ENCODE measurements around the gene ADRM1.

The ADRM1 gene

DNA sequence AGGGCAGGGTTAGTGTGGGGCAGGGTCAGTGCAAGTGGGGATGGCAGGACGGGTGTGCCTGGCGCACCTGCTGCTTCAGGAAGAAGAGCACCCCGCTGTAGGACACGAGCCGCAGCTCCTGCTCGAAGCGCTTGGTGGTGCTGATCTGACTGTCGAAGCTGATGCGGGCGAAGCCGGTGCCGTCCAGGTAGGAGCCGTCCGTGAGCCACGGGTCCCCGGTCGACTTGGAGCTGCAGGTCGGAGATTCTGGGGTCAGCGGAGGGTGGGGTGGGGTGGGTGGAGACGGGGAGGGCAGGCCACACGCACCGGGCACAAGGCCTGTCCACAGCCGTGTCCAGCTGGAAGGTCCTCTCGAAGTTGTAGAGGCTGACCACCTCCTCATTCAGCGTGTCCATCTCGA is 10.2 kb downstream of the ADRM1 start:
- DNase-seq, result no peak

DNA sequence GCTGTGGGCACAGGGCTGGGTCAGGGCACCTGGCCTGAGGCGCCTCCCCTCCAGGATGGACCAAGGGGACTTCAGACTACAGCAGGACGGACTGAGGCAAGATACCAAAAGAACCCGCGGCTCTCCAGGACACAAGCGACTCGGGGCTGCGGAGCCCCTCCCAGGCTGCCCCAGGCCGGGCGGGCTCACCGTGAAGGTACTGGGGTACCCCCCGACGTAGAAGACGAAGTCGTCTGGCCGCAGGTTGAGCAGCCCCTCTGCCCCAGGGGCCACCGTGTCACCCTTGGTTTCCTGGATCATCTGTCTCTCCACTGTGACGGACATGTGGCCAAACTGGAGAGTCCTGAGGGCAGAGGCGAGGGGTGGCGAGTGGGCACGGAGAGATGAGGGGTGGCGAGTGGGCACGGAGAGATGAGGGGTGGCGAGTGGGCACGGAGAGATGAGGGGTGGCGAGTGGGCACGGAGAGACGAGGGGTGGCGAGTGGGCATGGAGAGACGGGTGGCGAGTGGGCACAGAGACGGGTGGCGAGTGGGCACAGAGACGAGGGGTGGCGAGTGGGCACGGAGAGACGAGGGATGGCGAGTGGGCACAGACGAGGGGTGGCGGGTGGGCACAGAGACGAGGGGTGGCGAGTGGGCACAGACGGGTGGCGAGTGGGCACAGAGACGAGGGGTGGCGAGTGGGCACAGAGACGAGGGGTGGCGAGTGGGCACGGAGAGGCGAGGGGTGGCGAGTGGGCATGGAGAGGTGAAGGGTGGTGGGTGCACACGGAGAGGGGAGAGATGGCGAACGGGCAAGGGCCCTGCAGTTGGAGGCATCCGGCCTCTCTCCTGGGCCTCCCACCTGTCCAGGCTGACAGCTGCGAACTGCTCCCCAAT is 10.9 kb downstream of the ADRM1 start:
- DNase-seq, result no peak

DNA sequence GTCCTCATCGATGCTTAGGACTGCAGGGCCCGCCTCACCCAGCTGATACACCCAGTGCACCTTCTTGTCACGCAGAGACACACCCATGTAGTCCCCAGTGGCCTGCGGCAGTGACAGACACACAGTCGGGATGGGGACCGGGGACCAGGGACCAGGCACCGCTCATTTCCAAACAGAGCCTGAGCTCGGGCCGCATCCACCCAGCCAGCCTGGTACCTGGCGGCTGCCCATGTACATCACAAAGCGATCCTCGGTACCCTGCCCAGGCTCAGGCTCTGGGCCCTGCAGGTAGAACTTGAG is 11.5 kb downstream of the ADRM1 start:
- no peak for DNase-seq

DNA sequence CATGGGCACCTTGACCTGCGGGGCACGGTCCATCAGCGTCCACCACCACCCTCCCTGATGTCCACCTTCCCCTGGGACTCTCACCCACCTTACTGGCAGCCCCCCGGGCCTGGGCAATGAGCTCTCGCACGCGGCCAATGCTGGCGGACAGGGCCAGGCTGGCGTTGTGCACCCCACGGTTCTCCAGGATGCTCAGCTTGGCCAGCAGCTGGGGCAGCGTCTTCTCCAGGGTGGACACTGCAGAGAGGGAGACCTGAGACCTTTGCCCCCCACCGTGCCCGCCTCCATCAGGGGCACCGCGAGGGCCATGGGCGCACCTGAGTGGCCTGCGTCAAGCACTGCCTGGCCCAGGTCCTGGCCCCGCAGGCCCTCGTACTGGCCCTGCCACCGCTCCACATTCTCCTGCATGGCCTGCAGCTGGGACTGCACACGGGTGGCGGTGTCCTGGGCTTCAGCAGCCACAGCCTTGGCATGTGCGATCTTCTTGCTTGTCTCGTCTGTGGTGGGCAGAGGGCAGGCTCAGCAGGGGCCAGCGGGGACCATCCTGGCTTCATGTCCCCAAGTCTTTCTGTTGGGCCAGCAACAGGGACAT is 12.0 kb downstream of the ADRM1 start:
- DNase-seq, result no peak

DNA sequence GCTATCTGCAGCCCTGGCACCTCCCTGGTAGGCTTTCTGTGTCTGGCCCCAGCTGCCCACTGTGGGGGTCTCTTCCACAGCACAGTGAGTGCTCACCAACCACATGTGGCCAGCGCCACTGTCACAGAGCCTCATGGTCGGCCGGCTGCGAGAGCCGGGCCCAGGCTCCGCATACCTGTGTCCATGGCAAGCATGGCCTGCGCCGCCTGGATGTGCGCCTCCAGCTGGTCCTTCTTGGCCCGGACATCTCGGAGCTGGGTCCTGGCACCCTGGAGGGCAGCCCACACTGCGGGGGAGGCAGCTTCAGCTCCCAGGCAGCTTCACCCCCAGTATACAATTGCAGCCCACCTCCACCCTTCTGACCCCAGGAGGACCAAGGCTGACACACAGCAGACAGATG is 13.0 kb downstream of the ADRM1 start:
- DNase-seq, result no peak

DNA sequence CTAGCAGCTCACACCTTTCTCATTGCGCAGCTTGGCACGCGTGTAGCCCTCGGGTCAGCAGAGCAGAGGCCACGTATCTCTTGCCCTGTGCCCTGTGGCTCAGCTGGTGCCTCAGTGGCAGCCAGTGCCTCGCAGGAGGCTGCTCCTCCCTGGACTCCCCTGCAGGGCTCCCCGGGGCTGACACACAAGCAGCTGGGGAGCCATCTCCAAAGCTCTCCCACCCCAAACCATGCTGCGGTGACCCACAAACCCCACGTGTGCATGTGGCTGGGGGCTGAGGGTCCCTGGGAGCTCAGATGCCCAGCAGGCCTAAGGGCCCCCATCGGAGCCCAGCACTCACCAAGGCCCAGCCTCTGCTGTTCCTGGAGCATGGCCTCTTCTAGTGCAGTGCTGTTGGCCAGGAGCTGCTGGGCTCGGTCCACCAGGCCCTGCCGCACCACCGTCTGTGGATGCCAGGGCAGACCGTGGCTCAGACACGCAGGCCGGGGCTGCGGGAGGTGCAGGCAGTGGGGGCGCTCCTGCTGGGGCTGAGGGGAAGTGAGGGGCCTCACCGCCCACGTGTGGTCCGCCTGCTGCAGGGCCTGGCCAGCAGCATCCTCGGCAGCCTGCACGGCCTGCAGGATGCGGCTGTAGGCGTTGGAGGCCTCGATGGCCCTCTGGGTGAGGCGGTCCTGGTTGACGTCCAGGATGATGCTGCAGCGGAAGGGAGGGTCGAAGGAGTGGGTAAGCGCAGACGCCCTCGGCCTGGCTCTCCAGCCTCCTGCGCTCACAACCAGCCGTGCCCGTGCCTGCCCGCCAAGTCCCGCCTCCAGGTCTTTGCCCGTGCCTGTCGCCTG is 13.8 kb downstream of the ADRM1 start:
- DNase-seq, result no peak

DNA sequence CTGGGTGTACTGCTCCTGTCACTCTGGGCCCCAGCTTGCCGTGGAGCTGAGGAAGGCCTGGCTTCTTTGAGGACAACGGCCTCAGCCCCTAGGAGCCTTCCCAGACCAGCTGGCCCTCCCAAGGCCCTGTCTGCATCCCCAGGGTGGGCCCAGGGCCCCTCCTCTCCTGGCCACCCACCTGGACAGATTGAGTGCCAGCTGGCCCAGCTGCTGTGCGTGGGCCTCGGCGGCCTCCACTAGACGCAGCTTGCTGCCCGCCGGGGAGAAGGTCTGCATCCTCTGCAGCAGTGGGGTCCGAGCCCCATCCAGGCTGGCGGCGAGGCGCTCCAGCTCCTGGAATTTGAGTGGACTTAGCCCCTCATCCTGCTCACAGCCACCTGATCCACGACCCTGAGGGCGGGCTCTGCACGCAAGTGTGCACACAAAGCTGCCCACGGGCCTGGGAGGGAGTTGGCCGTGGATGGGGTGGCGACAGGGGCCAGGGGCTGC is 14.4 kb downstream of the ADRM1 start:
- DNase-seq, result no peak

DNA sequence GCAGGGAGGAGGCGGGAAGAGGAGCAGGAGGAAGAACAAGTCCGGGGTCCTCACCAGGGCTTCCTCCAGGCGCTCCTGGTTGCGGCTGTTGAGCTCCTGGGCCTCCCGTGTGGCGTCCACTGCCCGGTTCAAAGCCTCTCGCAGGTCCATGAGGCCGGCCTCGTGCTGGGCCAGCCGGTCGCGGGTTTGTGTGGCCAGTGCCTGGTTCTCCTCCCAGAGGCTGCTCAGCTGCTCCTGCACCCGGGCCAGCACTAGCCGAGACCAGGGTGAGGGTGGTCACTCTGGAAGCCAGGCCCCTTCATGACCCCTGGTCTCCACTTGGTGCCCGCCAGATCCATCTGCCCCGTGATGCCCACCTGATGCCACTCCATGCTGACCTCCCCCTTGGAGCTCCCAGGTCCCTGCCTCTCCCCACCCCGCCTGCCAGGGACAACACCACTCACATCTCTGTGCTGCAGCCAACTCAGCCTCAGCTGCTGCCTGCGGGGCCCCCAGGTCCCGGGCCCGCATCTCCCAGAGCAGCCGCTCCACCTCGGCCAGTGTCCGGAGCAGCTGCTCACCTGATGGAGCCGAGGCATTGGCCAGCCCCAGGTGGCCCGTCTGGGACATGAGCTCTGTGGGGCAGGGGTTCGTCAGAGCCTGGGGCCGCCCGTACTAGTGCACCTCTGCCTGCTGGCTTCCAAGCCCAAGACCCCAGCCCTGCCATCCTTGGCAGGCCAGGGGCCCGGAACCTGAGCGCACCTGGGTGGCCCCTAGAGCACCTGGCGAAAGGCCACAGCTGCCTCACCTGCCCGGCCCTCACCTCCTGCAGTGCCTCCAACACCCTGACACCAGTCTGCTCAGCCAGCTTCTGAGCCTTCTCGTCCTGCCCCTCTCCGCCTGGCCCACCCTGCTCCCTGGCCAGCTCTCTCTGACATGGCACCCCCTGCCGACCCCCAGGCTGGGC is 15.9 kb downstream of the ADRM1 start:
- no peak for DNase-seq

DNA sequence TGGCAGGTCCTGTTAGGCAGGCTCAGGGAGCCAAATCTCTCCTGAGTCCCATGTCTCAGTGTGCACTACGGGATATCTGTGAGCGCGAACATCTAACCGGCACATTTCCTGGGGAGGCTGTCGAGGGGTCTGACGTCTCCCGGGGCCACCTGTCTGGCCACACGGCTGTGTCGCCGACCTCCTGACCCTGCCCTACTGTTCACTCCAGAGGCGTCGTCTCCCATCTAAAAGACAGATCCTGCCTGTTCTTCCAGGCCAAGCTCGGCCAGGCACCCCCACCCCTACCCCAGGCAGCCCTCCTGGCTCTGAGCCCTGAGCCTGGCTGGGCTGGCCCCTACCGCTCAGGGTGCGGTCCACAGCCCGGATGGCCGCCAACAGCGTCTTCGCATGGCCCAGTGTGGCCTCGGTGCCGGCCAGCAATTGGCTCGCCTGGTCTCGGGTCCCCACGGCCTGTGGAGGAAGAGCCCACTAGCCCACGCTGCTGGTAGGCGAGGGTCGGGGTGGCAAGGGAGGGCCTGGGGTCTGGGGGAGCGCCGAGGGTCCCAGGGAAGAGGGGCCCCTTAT is 16.6 kb downstream of the ADRM1 start:
- no peak for DNase-seq

DNA sequence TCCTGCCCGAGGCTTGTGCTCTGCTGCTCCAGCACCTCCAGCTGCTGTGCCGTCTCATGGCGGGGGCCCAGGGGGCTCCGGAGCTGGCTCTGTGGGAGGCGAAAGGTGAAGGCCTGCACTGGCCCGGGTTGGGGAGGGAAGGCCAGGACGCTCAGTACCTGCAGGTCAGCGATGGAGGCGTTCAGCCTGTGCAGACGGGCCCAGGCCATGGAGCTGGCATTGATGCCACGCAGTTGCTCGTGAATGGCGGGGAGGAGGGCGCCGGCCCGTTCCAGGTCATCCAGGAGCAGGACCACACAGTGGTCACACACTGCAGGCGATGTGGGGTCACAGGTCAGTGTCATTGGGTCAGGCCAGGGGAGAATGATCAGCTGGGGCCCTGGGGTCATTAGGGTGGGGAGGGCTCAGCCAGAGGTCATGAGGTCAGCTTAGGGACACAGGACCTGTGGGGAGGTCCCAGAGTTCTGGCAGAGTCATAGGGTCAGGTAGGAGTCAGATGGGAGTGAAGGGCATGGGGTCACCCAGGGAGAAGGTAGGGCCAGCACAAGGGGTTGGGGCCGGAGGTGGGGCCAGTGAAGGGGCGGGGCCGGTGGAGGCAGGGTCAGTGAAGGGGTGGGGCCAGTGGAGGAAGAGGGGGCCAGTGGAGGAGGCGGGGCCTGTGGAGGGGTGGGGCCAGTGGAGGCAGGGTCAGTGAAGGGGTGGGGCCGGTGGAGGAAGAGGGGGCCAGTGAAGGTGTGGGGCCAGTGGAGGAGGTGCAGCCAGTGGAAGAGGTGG is 18.0 kb downstream of the ADRM1 start:
- no peak for DNase-seq

DNA sequence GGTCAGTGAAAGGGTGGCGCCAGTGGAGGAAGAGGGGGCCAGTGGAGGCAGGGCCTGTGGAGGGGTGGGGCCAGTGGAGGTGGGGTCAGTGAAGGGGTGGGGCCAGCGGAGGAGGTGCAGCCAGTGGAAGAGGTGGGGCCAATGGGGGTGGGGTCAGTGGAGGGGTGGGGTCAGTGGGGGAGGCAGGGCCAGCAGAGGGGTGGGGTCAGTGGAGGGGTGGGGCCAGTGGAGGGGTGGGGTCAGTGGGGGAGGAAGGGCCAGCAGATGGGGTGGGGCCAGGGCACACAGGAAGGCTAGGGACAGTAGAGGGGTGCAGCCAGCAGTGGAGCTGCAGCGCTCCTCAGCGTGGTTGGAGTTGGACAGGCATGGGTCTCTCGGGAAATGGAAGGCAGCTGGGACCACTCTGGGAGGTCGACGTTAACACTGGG is 18.7 kb downstream of the ADRM1 start:
- no peak for DNase-seq

DNA sequence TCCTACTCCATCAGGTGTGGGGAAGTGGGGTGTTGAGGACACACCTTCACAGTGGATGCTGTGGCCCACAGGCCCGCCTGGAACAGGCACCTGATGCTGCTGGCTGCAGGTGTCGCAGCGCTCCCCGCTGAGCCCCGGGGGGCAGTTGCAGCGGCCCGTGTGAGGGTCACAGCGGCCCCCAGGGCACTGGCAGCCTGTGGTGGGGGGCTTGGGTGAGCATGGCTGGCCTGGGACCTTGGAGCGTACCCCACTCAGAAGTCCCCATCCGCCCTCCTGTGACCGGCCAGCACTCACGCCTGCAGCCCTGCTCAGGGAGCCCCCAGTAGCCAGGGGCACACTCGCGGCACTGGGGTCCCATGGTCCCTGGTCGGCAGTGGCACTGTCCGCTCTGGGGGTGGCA is 19.2 kb downstream of the ADRM1 start:
- no peak for DNase-seq

DNA sequence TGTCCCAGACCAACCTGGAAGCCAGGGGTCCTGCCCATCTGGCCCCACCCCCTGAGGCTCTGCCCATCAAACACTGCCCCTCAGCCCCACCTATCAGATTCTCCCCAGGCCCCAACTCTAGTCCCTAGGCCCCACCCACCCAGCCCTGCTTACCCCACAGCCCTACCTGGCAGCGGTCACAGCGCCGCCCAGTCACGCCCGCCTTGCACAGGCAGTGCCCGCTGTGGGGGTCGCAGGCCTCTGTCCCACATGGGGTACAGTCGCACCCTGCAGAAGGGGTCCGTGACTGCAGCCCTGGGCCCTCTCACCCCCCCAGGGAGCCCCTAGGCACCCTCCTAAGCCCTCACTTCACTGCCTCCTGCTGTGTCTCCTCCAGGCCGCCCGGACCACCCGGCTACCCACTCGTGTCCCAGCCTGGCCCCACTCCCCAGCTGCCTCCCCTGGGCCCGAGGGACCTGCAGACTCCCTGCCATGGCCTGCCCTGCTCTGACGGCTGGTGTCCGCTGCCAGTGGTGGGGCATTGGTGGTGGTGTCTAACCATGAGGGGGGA is 19.8 kb downstream of the ADRM1 start:
- DNase-seq, result no peak

DNA sequence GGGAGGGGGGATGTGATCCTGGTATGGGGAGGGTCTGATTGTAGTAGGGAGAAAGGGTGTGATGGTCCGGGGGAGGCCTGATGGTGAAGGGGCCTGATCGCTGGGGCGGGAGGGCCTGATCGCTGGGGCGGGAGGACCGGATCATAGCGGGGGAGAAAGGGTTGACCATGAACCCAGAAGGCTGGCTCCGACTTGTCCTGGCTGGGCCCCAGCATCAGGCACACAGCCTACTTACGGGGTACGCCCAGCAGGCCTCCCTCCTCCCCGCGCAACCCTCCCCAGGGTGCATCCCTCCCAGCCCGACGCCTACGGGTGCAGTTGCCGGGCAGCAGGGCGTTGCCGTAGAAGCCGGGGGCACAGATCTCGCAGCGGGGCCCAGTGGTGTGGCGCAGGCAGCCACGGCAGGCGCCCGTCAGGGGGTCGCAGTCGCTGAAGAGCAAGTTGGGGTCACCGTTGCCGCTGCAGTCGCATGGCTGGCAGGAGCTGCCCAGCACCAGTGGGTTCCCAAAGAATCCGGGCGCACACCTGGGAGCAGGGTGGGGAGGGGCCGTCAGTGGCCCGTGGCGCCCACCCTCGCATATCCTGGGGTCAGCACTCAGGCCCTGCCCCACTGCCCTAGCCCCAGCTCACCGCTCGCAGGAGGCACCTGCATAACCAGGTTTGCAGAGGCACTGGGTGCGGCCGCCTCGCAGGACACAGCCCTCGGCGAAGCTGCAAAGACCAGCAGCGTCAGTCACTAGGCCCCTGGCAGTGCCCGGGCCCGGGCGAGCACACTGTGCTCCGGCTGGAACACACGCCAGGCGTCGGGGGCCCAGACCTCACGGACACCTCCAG is 20.6 kb downstream of the ADRM1 start:
- DNase-seq, result no peak

DNA sequence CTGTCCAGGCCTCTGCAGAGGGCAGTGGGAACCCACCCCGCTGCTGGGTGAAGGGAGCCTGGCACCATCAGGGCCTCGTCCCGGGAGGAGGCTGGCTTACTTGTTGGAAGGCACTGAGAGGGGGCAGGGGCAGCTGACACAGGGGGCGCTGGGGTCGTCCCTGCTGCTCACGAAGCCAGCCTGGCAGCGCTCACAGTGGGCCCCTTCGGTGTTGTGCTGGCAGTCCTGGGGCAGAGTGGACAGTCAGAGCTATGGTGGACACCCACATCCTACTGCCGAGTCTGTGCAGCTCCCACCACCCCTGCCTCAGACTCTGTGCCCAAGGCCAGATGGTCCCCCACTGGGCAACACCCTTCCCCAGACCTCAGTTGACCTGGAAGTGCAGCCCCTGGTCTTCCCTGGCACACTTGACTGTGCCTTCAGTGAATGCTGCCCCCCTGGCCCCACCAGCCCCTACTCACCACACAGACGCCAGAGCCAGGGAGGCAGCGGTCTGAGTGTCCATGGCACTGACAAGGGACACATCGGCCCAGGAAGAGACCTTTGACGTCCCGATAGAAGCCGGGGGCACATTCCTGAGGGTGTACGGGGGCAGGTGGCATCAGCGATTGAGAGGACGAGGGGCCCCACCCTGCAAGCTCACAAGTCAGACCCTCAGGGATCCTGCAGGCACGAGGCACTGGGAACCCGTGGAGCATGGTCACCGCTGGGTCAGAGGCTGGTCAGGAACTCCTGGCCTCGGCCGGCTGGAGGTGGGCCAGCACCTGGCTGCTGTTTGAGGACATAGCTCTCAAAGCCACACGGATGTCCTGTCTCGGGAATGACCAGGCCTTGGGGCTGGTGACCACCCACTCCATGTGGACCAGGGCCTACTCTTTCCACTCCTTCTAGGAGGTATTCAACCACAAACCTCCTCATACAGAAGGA is 21.4 kb downstream of the ADRM1 start:
- no peak for DNase-seq

DNA sequence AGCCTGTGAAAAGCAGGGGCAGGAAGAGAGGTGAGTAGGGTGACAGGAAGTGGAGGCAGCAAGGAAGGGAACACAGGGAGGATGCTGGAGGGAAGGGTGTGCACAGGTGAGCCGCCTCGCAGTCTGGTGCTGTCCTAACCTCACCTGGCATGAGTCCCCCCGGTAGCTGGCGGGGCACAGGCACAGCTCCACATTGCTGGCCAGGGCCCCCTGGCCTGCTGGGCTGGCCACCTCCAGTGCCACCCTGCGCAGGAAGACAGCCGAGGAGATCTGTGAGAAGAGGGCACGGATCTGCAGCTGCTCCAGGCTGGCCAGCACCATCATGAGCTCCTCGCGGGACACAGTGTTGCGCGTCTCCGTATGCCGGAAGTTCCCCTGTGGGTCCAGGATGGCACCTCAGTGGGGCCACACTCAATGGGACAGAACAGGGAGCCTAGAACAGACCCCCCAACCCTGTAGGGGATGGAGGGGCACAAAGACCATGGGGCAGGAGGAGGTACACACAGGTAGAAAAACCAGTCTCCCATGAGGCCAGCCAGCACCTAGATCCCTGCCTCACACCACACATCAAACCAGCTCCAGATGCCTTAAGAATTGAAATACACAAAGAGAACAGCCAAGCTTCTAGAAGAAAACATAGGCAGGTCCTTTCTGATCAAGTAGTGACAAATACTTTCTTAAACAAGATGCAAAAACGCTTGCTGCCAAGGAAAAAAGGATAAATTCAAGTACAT is 22.5 kb downstream of the ADRM1 start:
- DNase-seq, result no peak

DNA sequence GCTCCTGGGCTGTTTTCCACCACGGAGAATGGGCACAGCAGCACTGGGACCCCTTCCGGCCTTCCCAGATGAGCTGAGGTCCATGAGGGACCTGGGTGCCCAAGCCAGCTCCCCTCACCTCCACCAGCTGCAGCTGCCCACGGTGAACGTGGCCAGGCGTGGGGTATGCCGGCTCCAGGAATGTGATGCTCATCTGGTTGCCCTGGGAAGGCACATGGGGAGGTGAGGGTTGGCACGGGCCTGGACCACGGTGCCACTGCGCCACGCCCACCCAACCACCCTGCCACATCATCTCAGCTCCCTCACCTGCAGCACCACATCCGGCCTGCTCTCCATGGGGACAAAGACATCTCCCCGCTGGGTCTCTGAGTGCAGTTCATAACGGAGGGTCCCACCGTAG is 23.8 kb downstream of the ADRM1 start:
- DNase-seq, result no peak

Data from fibroblast of skin of right quadriceps (primary cell).